Measurements from ENCODE around the gene SOX1. TPM values are rescaled to one million over a fixed set of nuclear protein-coding genes. Genes with fewer than 3 reads are reported as not detected.

Gene SOX1
- total RNA-seq, 4 donors from 2014 or later: 0.23 to 0.93 TPM; not detected in 2

DNA sequence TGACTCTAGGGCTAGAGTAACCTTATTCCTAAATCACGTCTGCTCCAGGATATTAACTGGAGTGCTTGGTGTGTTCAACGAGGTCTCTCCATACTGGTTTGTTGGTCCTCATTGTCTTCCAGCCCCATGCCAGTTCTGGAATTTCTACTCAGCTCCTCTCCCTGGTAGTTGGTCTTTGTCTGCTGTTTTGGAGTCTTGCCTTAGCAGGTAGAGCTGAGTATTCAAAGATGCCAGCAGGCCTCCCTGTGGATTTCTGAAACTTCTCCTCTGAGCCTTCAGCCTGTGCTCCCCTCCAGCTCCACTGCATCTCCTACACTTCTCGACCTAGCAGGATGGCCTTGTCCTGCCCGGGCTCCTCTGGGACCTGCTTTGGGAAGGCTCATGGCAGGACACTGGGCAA lies 25.5 kb downstream of the SOX1 start:
- 61 to 80% methylated on average over 1 to 3 of the region's 4 CpGs for WGBS, 2 donors (ENCODE audit: low coverage in 1 of 2)

DNA sequence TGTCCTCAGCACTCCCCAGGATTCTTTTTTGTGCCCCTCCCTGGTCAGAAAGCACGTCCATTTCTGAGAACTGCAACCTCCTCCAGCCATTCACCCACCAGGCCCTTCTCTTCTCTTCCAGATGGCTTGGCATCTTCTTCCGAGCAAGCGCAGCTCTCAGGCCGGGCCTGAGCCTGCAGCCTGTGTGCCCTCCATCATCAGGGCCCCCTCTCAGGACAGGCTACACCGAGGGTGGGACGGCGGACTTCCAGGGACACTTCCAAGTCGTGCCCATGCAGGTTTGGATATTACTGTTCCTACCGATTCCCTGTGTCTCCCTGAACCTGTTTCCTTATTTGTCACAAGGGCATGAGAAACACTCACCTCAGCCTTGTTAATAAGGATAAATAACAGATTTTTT lies 28.4 kb downstream of the SOX1 start:
- ATAC-seq: no peak
- no peak overlapping the region for H3K4me3 ChIP-seq
- TF ChIP-seq POLR2A (IDR thresholded peaks at IDR 0.05) (no peak), POLR2AphosphoS5 (IDR thresholded peaks at IDR 0.05) (no peak), EP300 (IDR thresholded peaks at IDR 0.05) (no peak)
- WGBS, 2 donors (ENCODE audit: low coverage in 1 of 2): 74 to 78% methylated on average over 2 to 8 of the region's 9 CpGs
- H3K4me1 ChIP-seq: no peaks in the 10 kb centered on the region
- no peak overlapping the region for H3K27ac ChIP-seq
- no peaks in the 10 kb centered on the region for H3K36me3 ChIP-seq
- H3K27me3 ChIP-seq: peaks cover 57% of the 10 kb centered on the region
- H3K9me3 ChIP-seq: no peaks in the 10 kb centered on the region

More for the DNA sequence above, 25.5 kb downstream of the SOX1 start:
- TF ChIP-seq, protein P1, sequence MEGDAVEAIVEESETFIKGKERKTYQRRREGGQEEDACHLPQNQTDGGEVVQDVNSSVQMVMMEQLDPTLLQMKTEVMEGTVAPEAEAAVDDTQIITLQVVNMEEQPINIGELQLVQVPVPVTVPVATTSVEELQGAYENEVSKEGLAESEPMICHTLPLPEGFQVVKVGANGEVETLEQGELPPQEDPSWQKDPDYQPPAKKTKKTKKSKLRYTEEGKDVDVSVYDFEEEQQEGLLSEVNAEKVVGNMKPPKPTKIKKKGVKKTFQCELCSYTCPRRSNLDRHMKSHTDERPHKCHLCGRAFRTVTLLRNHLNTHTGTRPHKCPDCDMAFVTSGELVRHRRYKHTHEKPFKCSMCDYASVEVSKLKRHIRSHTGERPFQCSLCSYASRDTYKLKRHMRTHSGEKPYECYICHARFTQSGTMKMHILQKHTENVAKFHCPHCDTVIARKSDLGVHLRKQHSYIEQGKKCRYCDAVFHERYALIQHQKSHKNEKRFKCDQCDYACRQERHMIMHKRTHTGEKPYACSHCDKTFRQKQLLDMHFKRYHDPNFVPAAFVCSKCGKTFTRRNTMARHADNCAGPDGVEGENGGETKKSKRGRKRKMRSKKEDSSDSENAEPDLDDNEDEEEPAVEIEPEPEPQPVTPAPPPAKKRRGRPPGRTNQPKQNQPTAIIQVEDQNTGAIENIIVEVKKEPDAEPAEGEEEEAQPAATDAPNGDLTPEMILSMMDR (IDR thresholded peaks at IDR 0.05): no peak
- TF ChIP-seq POLR2A (IDR thresholded peaks at IDR 0.05) (no peak), EP300 (IDR thresholded peaks at IDR 0.05) (no peak), POLR2AphosphoS5 (IDR thresholded peaks at IDR 0.05) (no peak)
- no peak overlapping the region for H3K27ac ChIP-seq
- no peak overlapping the region for H3K4me3 ChIP-seq
- ATAC-seq: no peak
- no peaks in the 10 kb centered on the region for H3K36me3 ChIP-seq
- H3K4me1 ChIP-seq: no peaks in the 10 kb centered on the region
- H3K9me3 ChIP-seq: no peaks in the 10 kb centered on the region
- peaks cover 68% of the 10 kb centered on the region for H3K27me3 ChIP-seq

DNA sequence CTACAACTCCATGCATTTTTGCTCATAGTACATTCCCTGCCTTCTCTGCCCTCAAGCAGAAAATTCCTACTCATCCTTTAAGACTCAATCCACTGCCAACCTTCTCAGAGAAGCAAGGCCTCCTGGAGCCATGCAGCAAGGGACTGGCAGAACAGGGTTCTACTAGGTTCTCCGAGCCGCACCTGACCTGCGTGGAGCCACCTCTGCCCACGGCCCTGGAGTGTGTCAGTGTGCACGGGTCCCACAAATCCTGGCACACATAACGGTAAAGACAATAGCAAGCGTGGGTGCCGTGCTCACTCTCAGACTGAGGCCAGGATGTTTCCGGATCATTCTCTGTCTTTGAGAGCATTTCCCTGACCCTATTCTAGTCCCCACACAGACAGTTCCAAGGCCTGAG lies 30.0 kb downstream of the SOX1 start:
- H3K27ac ChIP-seq: no peak overlapping the region
- H3K4me3 ChIP-seq: no peak overlapping the region
- 89% methylated on average over 7 of the region's 9 CpGs; no CpG with 5 or more reads in 1 of the 2 donors for WGBS, 2 donors (ENCODE audit: low coverage in 1 of 2)
- no peaks in the 10 kb centered on the region for H3K4me1 ChIP-seq
- no peaks in the 10 kb centered on the region for H3K36me3 ChIP-seq
- H3K9me3 ChIP-seq: no peaks in the 10 kb centered on the region
- H3K27me3 ChIP-seq: peaks cover 66% of the 10 kb centered on the region
- ATAC-seq: no peak
- TF ChIP-seq, protein P1 (IDR thresholded peaks at IDR 0.05): no peak
- TF ChIP-seq POLR2AphosphoS5 (IDR thresholded peaks at IDR 0.05): no peak
- no peak for TF ChIP-seq POLR2A (IDR thresholded peaks at IDR 0.05)
- no peak for TF ChIP-seq EP300 (IDR thresholded peaks at IDR 0.05)

DNA sequence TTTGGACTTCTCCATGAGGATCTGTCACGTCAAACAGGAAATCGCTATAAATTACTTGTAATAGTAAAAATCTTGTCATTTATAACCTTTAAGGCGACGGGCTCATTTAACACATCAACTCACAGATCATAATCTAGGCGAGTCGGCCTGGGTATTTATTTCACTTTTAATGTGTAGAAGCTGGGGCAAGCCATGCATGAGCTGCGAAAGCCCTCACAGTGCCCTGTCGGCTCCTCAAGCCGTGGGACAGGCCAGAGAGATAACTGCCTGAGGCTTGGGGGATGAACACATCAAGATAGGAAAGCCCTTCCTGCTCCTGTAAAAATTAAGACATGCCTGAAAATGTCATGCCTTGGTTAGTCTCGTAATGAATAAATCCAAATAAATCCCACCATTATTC lies 30.8 kb downstream of the SOX1 start:
- Histone ChIP-seq H3K4me1 (no peaks in the 10 kb centered on the region), H3K36me3 (no peaks in the 10 kb centered on the region), H3K9me3 (no peaks in the 10 kb centered on the region), H3K4me3 (no peak overlapping the region), H3K27ac (no peak overlapping the region), H3K27me3 (peaks cover 74% of the 10 kb centered on the region)
- 72 to 73% methylated on average over 10 of the region's 10 CpGs for WGBS, 2 donors (ENCODE audit: low coverage in 1 of 2)
- no peak for ATAC-seq
- TF ChIP-seq EP300 (IDR thresholded peaks at IDR 0.05) (no peak), POLR2AphosphoS5 (IDR thresholded peaks at IDR 0.05) (no peak), POLR2A (IDR thresholded peaks at IDR 0.05) (no peak)
- TF ChIP-seq, protein P1 (IDR thresholded peaks at IDR 0.05): no peak

DNA sequence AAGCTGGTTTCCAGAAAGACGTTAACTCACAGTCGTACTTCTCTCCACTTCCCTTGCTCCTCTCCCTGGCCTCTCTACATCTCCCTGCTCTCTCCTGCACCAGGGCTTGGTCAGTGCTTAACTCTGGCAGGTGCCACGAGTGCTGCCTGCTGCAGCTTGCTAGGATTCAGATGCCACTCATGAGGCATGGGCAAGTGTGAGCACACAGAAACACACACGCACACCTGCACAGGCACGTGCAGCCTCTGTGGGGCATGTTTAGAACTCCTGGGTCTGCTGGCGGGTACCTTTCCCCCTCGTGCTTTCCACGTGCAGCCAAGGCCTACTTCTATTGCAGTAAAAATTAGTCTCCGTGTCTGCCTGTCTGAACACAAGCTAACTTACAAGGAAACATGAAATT lies 31.8 kb downstream of the SOX1 start:
- H3K27ac ChIP-seq: no peak overlapping the region
- ATAC-seq: no peak
- WGBS, 2 donors (ENCODE audit: low coverage in 1 of 2): 68 to 73% methylated on average over 6 to 8 of the region's 9 CpGs
- TF ChIP-seq POLR2A (IDR thresholded peaks at IDR 0.05): no peak
- TF ChIP-seq, protein P1 (IDR thresholded peaks at IDR 0.05): no peak
- H3K4me1 ChIP-seq: peaks cover 0 to 3% (median 0%) of the 10 kb centered on the region in 3 donors
- peaks cover 79% of the 10 kb centered on the region for H3K27me3 ChIP-seq
- no peaks in the 10 kb centered on the region for H3K9me3 ChIP-seq
- H3K36me3 ChIP-seq: no peaks in the 10 kb centered on the region
- H3K4me3 ChIP-seq: no peak overlapping the region

Measured in gastroesophageal sphincter (tissue), 4 donors.